NCI-H1105 treated with DMSO at 0.1 percent for 48 hours (cell line): ENCODE data around the gene CAPN13.
A peak's percentile ranks its signal among the peaks of the same experiment; 100 is the strongest.

ENCODE experiments used
- DNase-seq: peaks from one replicate; lab custom pipeline; 2025; lab: John Stamatoyannopoulos, UW

CAPN13 gene

DNA sequence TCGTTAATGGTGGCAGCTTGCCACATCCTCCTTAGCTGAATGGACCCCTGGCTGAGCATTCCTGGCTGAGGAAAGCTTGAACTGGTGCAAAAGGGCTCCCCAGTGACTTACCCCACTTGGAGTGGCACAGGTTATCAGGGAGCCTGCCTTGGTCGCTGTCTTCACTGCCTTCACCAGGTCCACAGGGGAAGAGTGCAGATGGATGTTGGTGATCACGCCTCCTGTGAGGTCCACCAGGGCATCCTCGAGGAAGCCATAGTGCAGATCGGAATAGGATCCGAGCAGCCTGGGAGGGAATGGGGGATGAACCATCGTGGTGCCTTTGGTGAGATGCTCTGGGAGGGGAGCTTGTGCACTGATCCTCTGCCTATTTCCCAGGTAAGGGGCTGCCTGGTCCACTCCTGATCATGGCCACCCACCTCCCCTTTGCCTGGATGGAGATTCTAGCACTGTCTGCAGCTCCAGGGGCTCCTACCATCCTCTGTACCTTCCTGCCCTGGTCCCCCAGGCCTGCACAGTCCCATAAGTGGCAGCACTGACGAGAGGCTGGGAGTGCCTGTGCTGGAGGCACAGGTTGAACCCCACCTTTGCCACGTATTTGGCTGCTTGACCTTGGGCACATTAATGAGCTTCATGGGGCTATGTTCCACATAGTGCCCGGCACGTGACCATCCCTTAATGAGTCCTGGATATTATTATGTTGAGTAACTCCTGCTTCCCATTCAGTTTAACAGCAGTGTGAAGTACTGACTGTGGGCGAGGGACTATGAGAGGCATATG is 43.0 kb downstream of the CAPN13 start:
- DNase-seq, result no peak

- no peak for DNase-seq
Measured at GRCh38 chr2:30763151-30763660, 44.0 kb downstream of the CAPN13 start.

DNA sequence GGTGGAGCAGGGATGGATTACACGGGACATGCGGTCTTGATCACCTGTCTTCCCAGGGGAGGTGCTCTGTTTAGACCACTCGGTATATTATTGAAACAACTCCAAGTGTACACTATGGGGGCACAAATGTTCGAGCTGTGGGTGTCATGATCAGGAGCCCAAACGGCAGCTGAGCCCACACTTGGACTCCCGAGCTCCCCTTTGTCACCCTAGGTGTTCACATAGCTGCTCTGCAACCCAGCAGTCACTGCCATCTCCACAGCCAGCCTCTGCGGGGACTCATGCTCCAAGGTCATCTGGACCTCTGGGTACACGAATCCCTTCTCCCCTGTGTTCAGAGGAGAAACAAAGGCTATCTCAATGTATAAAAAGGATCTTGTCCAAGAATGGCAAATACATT is 46.0 kb downstream of the CAPN13 start:
- DNase-seq, result no peak

- no peak for DNase-seq
Measured at GRCh38 chr2:30759481-30759880, 47.8 kb downstream of the CAPN13 start.

- no peak for DNase-seq
Measured at GRCh38 chr2:30758191-30758651, 49.0 kb downstream of the CAPN13 start.

DNA sequence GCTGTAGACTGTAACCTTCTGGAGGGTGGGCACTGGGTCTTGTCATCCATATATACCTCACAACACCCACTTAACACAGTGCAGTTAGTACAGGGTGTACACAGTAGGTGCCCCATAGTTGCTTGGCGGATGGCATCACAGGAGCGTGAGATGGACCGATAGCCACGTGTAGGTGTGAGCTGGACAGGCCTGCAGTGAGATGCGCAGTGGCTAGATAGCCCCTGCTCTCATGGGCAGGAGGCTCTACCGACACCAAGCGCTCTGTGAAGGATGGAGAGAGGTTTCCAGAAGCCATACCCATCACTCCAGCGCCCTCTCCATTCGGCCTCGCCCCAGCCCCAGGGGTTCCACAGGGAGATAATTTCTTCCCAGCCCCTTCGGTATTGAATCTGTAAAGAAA is 49.5 kb downstream of the CAPN13 start:
- no peak for DNase-seq

DNA sequence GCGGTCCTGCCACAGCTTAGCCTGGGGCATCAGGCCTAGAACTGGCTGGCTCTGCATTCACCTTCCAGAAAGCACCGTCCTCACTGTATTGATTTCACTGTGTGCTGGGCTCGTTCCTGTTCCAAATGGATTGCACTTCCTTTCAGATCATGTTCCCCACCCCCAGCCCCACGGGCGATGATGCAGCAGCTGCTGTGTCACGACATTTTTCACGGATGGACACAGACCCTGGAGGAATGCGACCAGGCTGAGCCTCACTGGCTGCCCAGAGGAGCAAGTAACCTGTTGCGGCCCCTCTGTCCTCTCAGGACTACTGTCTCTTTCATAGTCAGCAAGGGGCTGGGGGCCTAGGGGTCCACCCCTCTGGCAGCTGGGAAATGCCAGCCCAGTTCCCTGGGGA is 50.3 kb downstream of the CAPN13 start:
- no peak for DNase-seq

DNA sequence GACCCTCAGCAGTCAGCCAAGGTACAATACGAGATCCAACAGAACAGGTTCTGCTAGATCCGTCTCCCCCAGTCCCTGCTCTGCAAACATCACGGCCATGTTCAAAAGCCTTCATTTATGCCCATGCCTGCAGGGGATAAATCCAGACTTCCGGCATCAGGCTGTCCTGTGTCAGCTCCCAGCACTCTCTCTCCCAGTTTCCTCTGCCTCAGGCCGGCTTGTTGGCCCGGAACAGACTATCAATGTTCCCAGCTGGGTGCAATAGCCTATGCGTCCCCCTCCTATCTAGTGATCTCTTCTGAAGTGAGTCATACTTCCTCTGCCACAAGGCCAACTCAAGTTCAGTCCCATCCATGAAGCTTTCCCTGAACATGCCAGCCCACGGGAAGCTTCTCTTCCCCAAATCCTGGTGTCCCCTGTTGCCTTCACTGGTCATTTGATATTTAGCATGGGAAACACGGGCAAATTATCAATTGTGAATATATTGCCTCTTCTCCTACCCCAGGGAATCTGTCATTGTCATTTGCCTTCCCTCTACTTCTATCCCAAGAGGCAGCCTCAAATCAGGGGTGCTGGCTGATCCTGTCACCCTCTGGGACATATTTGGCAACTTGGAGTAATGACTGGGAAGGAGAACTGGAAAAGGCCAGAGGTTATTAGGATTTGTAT is 51.1 kb downstream of the CAPN13 start:
- no peak for DNase-seq

DNA sequence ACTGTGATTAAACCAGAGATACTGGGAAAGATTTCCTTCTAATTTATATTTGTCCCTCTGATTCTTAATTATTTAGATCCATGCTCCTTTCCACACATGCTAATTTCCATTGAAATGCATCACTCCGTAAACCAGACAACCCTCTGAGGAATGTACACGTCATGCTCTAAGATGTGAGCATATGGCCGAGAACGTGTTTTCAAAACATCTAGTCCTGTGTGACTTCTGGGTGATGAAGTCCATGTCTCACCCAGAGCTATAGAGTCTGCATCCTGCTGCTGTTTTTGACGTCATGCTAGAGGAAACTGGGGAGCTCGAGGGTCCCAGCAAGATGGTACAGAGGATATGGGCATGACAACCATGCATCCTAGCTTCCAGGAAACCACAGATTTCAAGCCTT is 53.6 kb downstream of the CAPN13 start:
- DNase-seq, result no peak

- no peak for DNase-seq
Measured at GRCh38 chr2:30752811-30753210, 54.4 kb downstream of the CAPN13 start.

GRCh38 chr2:30747206-30747605 is 60.0 kb downstream of the CAPN13 start:
- no peak for DNase-seq

DNA sequence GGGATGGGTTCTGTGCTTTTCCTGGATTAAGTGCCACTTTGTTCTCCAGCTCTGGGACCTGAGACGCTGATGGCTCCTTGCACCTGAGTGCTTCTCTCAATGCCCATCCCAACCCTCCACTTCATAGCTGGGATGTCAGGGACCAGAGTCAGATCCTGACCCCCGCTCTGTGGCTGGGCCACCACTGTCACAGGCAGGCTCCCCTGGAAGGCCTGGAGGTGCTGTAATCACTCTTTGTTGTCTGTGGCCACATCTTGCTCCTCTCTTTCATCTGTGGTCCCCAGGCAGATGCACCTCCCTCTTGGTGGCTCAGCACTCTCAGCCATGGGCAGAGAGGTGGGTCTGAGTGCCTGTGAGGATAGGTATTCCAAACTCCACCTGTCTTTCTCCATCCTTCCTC is 62.4 kb downstream of the CAPN13 start:
- DNase-seq, result no peak

- no peak for DNase-seq
Measured at GRCh38 chr2:30741576-30741975, 65.7 kb downstream of the CAPN13 start.

GRCh38 chr2:30738141-30738911 is 68.9 kb downstream of the CAPN13 start:
- no peak for DNase-seq

DNA sequence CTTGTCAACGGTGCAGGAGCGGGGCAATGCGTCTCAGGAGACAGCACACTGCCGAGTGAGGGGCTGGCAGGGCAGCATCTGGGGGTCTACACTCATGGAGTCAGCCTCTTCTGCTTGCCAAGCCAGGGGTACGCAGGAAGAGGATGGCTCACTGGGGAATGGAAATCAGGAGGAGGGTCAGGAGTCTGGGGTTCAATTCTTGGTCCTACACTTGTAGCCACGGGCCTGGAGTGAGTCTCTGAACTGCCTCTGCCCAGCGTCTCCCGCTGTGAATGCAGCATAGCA is 70.0 kb downstream of the CAPN13 start:
- DNase-seq, result no peak

DNA sequence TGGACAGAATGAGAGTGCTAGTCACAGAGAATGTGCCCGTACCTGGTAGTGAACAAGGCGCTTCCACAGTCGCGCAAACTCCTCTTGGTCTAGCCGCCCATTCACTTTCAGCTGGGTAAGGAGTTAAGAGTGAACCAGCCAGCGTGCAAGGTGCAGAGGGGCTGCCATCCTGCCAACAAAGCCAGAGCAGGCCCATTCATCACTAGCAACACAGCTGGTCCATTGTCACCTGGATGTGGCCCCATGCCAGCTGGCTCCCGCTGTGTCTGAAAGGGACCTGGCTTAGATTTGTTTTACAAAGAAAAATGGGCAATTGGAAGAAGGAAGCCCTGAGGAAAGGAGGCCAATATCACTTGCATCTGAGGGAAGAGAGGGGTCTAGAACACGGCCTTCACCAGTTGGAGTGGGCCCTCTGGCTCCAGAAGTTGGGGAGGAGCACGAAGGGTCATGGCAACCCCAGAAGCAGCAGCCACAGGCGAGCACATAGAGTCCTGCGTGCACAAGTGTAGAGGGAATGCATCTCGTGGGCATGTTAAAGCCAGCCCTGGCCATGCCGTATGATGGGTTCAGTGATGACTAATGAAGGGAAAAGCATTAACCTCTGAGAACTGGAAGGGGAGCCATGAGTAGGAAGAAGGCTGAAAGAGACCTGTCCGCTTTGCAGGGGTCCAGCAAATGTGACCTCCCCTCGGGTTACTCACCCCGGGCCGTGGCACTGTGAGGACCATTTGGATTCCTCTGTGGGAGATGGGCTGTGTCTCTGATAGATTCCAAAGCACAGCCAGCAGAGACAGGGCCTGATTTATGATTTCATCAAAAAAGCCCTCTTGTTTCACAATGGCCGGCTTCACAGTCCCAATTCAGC is 70.6 kb downstream of the CAPN13 start:
- DNase-seq, result peak; percentile 93

DNA sequence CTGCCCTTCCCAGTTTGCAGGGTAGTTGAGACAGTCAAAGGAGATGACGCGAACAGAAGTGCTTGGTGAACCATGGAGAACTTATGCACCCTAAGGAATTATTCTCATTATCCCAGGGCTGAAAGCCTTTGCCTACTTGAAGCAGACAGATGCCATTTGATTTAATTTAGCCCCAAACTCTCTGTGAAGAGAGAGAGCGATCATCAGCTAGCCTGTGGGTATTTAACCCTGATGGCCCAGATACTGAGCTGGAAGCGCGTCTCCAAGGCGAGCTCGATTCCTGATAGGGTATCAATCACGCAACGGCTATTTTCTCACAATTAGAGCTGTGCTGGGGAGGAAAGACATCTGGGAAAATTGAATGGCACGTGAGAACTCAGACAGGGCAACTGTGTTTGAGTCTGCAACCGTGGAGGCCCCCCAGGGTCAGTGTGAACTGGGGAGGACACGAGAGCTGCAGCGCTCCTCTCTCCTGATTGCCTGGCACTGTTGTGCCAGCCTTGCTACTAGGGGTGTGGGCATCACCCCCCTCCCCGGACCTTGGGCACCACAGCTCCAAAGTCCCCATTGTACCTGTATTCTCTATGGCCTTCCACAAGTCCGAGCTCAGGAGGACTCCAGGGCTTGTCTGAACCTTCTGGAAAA is 73.2 kb downstream of the CAPN13 start:
- DNase-seq, result no peak

DNA sequence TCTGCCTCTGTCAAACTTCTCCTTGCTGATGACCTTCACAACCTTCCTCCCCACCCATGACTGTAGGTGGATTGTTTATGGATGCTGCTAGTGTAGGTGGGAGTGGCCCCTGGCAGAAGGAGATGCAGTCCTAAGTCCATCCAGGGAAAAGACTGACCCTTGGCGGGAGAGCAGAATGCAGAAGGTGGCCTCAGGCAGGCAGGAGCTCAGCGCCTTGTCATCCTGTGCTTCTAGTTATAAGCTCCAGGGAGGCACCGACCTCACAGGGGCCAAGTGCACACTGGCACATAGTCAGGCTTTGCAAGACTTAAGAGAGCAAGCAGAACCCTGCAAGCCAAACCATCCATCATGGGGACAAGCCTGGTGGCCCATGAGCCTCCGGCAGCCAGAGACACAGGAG is 74.4 kb downstream of the CAPN13 start:
- DNase-seq, result no peak

- no peak for DNase-seq
Measured at GRCh38 chr2:30732376-30732775, 74.9 kb downstream of the CAPN13 start.

- DNase-seq, result no peak
Measured at GRCh38 chr2:30731706-30732105, 75.5 kb downstream of the CAPN13 start.
